PC-9 (cell line): ENCODE results near the gene CCSAP. TPM values are rescaled to one million over a fixed set of nuclear protein-coding genes. Genes with fewer than 3 reads are reported as not detected.

Source experiments
- BruUV-seq: library from RNA; stranded (reverse); fragments of 400-500 nt; replicated peaks from 2 replicates; lab custom pipeline; 2021; lab: Mats Ljungman, UMichigan
- CTCF ChIA-PET: fragments of 300-600 bp; sonication (Branson Sonifier 250); formaldehyde crosslinking; loops from one replicate; lab custom pipeline; 2022; ENCODE audit warnings: antibody characterized with exemption; lab: Charles Lee
- POLR2A ChIA-PET: fragments of 300-600 bp; sonication (Branson Sonifier 250); formaldehyde crosslinking; loops from one replicate; lab custom pipeline; 2022; ENCODE audit warnings: antibody characterized with exemption; ENCODE audit not compliant: unreplicated experiment; lab: Charles Lee
- DNase-seq, 2 experiments: peaks; one replicate each; pipeline versions ENCODE4 v3.0.0 to v3.0.0-alpha.2; 2015 to 2022; ENCODE audit warnings: mixed read lengths in 1 of 2
- H2AFZ ChIP-seq: fragments of 200-600 bp; sonication (generic); 2 replicates; pipeline ENCODE4 v1.8.1; 2017; ENCODE audit warnings: antibody characterized with exemption
- H3F3A ChIP-seq: fragments of 200-600 bp; sonication (generic); 2 replicates; pipeline ENCODE4 v1.8.1; 2017; ENCODE audit warnings: antibody characterized with exemption, mild to moderate bottlenecking, low read depth; ENCODE audit not compliant: insufficient read depth
- H3K27ac ChIP-seq: fragments of 200-600 bp; sonication (generic); 2 replicates; pipeline ENCODE4 v1.6.1; 2016; ENCODE audit warnings: mixed run types
- H3K27me3 ChIP-seq: fragments of 200-600 bp; sonication (generic); 2 replicates; pipeline ENCODE4 v1.6.1; 2016; ENCODE audit warnings: low read depth, mixed run types; ENCODE audit not compliant: insufficient read depth
- H3K36me3 ChIP-seq: fragments of 200-600 bp; sonication (generic); 2 replicates; pipeline ENCODE4 v1.6.1; 2016; ENCODE audit warnings: low read depth, mixed run types
- H3K4me1 ChIP-seq: fragments of 200-600 bp; sonication (generic); replicated peaks from 2 replicates; pipeline ENCODE4 v1.6.1; 2016; ENCODE audit warnings: mixed run types; ENCODE audit not compliant: insufficient read depth
- H3K4me2 ChIP-seq: fragments of 200-600 bp; sonication (generic); 2 replicates; pipeline ENCODE4 v1.6.1; 2017; ENCODE audit warnings: mixed run types
- H3K4me3 ChIP-seq: fragments of 200-600 bp; sonication (generic); 2 replicates; pipeline ENCODE4 v1.6.1; 2016; ENCODE audit warnings: mixed run types
- H3K79me2 ChIP-seq: fragments of 200-600 bp; sonication (generic); 2 replicates; pipeline ENCODE4 v1.6.1; 2017; ENCODE audit warnings: low read depth, mixed run types
- H3K9me2 ChIP-seq: fragments of 200-600 bp; sonication (generic); 2 replicates; pipeline ENCODE4 v1.8.1; 2017; ENCODE audit warnings: mild to moderate bottlenecking; ENCODE audit not compliant: insufficient read depth
- H3K9me3 ChIP-seq: fragments of 200-600 bp; sonication (generic); 2 replicates; pipeline ENCODE4 v1.8.1; 2016; ENCODE audit warnings: low read depth; ENCODE audit not compliant: insufficient read depth
- H4K20me1 ChIP-seq: fragments of 200-600 bp; sonication (generic); 2 replicates; pipeline ENCODE4 v1.8.1; 2017; ENCODE audit not compliant: insufficient read depth
- EZH2 ChIP-seq: fragments of 200-600 bp; sonication (generic); IDR thresholded peaks from 2 replicates; pipeline ENCODE4 v1.8.0; 2017; ENCODE audit warnings: antibody characterized with exemption, low read depth
- intact Hi-C: fragments of 100-400 bp; cut with micrococcal nuclease; formaldehyde crosslinking; loops from one replicate; pipeline ENCODE4 v1.10.0; 2022; ENCODE audit not compliant: unreplicated experiment
- total RNA-seq: library from RNA; stranded (reverse); gene quantifications from 2 replicates; pipeline ENCODE4 v1.2.3, GENCODE V29; 2021
- TF ChIP-seq, protein P1 (sequence below): fragments of 200-600 bp; sonication (generic); conservative IDR thresholded peaks from 2 replicates; pipeline ENCODE4 v1.6.1; 2017; ENCODE audit warnings: mixed run types, antibody characterized with exemption, mild to moderate bottlenecking, moderate library complexity

CCSAP gene
- total RNA-seq, 1 experiment from 2014 or later: 6.7 TPM

DNA sequence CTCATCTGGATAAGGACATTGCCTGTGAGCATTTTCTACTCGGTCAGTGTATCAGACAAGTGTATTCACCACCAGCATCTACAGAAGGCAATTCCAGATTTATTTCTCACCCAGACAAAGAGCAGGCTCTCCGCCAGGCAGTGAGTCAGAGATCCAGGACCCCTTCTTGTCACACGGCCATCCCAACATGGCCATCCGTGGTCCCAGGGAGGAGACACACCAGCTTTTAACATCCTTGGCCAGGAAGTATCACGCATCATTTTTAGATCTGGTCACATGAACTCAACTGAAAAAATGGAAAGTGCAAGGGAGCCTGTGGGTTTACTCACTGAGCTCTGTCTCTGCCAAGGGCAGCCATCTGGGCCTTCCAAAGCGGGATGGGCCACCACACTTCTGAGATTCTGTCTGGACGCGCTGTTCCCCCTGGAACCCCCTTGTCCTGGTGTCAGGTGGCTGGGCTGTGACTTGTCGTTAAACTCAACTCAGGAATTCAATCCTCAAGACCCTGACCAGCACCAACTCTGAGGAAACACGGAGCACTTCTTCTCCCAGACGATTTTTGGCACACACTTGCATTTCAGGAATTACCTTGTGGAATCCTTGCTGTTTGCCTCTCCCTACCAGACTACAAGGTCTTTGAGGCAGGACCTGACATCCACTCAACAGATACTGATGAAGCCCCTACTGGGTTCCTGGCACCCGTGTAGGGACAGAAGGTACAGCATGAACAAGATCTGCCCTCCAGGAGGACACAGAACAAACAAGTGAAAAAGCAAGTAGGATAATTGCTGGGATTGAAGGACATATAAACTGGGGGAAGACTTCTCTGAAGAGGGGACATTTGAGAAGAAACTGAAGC, 21.6 kb upstream of the CCSAP start:
- H2AFZ ChIP-seq: no peak overlapping the region
- intact Hi-C loops: no loop called here
- H3K27me3 ChIP-seq: peaks cover 51% of the 10 kb centered on the region
- POLR2A ChIA-PET: no interaction called here
- H3K9me2 ChIP-seq: no peaks in the 10 kb centered on the region
- no peak overlapping the region for H3K4me2 ChIP-seq
- H3K36me3 ChIP-seq: no peaks in the 10 kb centered on the region
- H3K4me1 ChIP-seq: no peaks in the 10 kb centered on the region
- H3K79me2 ChIP-seq: no peaks in the 10 kb centered on the region
- BruUV-seq: no TSS peak
- H3K9me3 ChIP-seq: no peaks in the 10 kb centered on the region
- DNase-seq: no peak
- no peaks in the 10 kb centered on the region for H3F3A ChIP-seq
- no peaks in the 10 kb centered on the region for H4K20me1 ChIP-seq
- TF ChIP-seq EZH2: no peak
- TF ChIP-seq, protein P1, sequence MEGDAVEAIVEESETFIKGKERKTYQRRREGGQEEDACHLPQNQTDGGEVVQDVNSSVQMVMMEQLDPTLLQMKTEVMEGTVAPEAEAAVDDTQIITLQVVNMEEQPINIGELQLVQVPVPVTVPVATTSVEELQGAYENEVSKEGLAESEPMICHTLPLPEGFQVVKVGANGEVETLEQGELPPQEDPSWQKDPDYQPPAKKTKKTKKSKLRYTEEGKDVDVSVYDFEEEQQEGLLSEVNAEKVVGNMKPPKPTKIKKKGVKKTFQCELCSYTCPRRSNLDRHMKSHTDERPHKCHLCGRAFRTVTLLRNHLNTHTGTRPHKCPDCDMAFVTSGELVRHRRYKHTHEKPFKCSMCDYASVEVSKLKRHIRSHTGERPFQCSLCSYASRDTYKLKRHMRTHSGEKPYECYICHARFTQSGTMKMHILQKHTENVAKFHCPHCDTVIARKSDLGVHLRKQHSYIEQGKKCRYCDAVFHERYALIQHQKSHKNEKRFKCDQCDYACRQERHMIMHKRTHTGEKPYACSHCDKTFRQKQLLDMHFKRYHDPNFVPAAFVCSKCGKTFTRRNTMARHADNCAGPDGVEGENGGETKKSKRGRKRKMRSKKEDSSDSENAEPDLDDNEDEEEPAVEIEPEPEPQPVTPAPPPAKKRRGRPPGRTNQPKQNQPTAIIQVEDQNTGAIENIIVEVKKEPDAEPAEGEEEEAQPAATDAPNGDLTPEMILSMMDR: no peak
- H3K27ac ChIP-seq: no peak overlapping the region
- CTCF ChIA-PET: no interaction called here
- H3K4me3 ChIP-seq: no peak overlapping the region

DNA sequence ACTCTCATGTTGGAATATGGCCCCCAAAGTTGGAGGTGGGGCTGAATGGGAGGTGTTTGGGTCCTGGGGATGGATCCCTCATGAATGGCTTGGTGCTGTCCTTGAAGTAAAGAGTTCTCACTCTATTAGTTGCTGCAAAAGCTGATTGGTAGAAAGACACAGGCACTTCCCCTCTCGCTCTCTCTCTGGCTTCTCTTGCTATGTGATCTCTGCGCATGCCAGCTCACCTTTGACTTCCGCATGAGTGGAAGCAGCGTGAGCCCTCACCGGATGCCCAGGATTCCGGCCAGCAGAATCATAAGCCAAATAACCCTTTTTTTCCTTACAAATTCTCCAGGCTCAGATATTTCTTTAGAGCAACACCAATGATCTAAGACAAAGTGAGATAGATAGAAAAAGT, 20.9 kb upstream of the CCSAP start:
- Histone ChIP-seq H2AFZ (no peak overlapping the region), H3K4me2 (no peak overlapping the region), H4K20me1 (no peaks in the 10 kb centered on the region), H3K4me3 (no peak overlapping the region), H3F3A (no peaks in the 10 kb centered on the region), H3K36me3 (no peaks in the 10 kb centered on the region), H3K9me3 (no peaks in the 10 kb centered on the region), H3K79me2 (no peaks in the 10 kb centered on the region), H3K27me3 (peaks cover 58% of the 10 kb centered on the region), H3K27ac (no peak overlapping the region), H3K9me2 (no peaks in the 10 kb centered on the region), H3K4me1 (no peaks in the 10 kb centered on the region)
- BruUV-seq: no TSS peak
- intact Hi-C loops: no loop called here
- ChIA-PET POLR2A (no interaction called here), CTCF (no interaction called here)
- no peak for DNase-seq
- TF ChIP-seq, protein P1: no peak
- TF ChIP-seq EZH2: no peak

DNA sequence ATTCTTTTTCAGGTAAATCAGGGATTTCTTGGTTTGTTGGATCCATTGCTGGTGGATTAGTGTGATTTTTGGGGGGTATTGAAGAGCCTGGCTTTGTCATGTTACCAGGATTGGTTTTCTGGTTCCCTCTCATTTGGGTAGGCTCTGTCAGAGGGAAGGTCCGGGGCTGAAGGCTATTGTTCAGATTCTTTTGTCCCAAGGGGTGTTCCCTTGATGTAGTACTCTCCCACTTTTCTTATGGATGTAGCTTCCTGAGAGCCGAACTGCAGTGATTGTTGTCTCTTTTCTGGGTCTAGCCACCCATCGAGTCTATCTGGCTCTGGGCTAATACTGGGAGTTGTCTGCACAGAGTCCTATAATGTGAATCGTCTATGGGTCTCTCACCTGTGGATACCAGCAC, 17.6 kb upstream of the CCSAP start:
- Histone ChIP-seq H3K4me2 (no peak overlapping the region), H2AFZ (no peak overlapping the region), H3K4me1 (no peaks in the 10 kb centered on the region), H3K27ac (no peak overlapping the region), H4K20me1 (no peaks in the 10 kb centered on the region), H3K4me3 (no peak overlapping the region), H3K36me3 (no peaks in the 10 kb centered on the region), H3K9me2 (no peaks in the 10 kb centered on the region), H3K27me3 (peaks cover 67% of the 10 kb centered on the region), H3F3A (no peaks in the 10 kb centered on the region), H3K9me3 (no peaks in the 10 kb centered on the region), H3K79me2 (no peaks in the 10 kb centered on the region)
- TF ChIP-seq EZH2: no peak
- TF ChIP-seq, protein P1: no peak
- ChIA-PET CTCF (no interaction called here), POLR2A (no interaction called here)
- no TSS peak for BruUV-seq
- DNase-seq: no peak
- intact Hi-C loops: no loop called here
